Transverse colon (tissue), 3 donors: ENCODE results near the gene FOXJ3.

Experiments used
- EP300 ChIP-seq: sonication (generic); formaldehyde crosslinking; IDR thresholded peaks from one replicate; pipeline ENCODE4 v1.6.1; 2017; ENCODE audit warnings: antibody characterized with exemption, low read depth
- TF ChIP-seq, protein P1 (sequence below), 5 experiments: fragments of 200-600 bp in 3 of 5; fragments of 450-650 bp in 2 of 5; sonication (generic) in 3 of 5; IDR thresholded peaks; 1 replicate in 2 of 5; 2 replicates in 3 of 5; pipeline ENCODE4 v1.5.1; 2016 to 2017; ENCODE audit warnings: antibody characterized with exemption in 5 of 5, inconsistent platforms in 3 of 5, mild to moderate bottlenecking in 2 of 5, moderate library complexity in 1 of 5

DNA sequence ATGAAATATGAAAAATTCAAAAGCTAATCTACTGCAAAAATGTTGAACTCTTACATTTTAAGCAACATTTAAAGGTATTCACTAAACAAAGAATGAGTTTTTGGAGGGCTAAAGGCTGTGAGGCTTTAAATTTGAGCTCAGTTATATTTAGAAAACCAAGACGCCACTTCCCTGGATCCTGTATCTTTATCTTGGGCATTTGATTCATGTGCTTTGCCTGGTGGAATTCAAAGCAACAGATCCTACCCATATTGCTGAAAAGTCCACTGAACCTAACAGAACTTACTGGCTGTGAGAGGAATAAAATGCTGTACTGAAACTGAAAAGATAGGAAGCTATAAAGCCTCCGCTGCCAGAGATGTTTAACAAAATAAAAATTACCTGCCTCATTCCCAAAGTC is 14.3 kb downstream of the FOXJ3 start:
- TF ChIP-seq, protein P1, sequence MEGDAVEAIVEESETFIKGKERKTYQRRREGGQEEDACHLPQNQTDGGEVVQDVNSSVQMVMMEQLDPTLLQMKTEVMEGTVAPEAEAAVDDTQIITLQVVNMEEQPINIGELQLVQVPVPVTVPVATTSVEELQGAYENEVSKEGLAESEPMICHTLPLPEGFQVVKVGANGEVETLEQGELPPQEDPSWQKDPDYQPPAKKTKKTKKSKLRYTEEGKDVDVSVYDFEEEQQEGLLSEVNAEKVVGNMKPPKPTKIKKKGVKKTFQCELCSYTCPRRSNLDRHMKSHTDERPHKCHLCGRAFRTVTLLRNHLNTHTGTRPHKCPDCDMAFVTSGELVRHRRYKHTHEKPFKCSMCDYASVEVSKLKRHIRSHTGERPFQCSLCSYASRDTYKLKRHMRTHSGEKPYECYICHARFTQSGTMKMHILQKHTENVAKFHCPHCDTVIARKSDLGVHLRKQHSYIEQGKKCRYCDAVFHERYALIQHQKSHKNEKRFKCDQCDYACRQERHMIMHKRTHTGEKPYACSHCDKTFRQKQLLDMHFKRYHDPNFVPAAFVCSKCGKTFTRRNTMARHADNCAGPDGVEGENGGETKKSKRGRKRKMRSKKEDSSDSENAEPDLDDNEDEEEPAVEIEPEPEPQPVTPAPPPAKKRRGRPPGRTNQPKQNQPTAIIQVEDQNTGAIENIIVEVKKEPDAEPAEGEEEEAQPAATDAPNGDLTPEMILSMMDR (IDR thresholded peaks at IDR 0.05): no peak
- TF ChIP-seq EP300: no peak
